GM12892 (cell line): ENCODE measurements around the gene EPN3.

ENCODE experiments used
- DNase-seq: peaks from one replicate; pipeline ENCODE4 v3.0.0; 2011; ENCODE audit not compliant: insufficient read length
- FAIRE-seq: peaks from 2 replicates; lab custom pipeline; 2011; peaks lifted over from hg19 to GRCh38; lab: Jason Lieb, UNC
- POLR2A ChIP-seq: IDR thresholded peaks from 2 replicates; pipeline ENCODE4 v1.6.1; 2011; ENCODE audit warnings: low read depth, low read length, control low read depth
- POLR2AphosphoS5 ChIP-seq: IDR thresholded peaks from 2 replicates; pipeline ENCODE4 v1.6.1; 2011; ENCODE audit warnings: low read depth, low read length, control low read depth
- TAF1 ChIP-seq: IDR thresholded peaks from 2 replicates; pipeline ENCODE4 v1.6.1; 2011; ENCODE audit warnings: low read depth, mild to moderate bottlenecking, control low read depth, low read length, borderline replicate concordance

EPN3 gene

GRCh38 chr17:50498021-50498874, 34.3 kb upstream of the EPN3 start:
- no peak for TF ChIP-seq POLR2AphosphoS5
- no peak for TF ChIP-seq POLR2A
- no peak for TF ChIP-seq TAF1
- no peak for FAIRE-seq
- DNase-seq: no peak

GRCh38 chr17:50499270-50499669, 33.3 kb upstream of the EPN3 start:
- no peak for DNase-seq
- TF ChIP-seq TAF1: no peak
- no peak for TF ChIP-seq POLR2A
- TF ChIP-seq POLR2AphosphoS5: no peak
- no peak for FAIRE-seq

GRCh38 chr17:50499721-50500120, 32.8 kb upstream of the EPN3 start:
- FAIRE-seq (no peak), DNase-seq (no peak)
- no peak for TF ChIP-seq POLR2A
- no peak for TF ChIP-seq TAF1
- no peak for TF ChIP-seq POLR2AphosphoS5

GRCh38 chr17:50501054-50501453, 31.5 kb upstream of the EPN3 start:
- no peak for TF ChIP-seq POLR2A
- no peak for TF ChIP-seq POLR2AphosphoS5
- no peak for TF ChIP-seq TAF1
- FAIRE-seq: no peak
- no peak for DNase-seq

DNA sequence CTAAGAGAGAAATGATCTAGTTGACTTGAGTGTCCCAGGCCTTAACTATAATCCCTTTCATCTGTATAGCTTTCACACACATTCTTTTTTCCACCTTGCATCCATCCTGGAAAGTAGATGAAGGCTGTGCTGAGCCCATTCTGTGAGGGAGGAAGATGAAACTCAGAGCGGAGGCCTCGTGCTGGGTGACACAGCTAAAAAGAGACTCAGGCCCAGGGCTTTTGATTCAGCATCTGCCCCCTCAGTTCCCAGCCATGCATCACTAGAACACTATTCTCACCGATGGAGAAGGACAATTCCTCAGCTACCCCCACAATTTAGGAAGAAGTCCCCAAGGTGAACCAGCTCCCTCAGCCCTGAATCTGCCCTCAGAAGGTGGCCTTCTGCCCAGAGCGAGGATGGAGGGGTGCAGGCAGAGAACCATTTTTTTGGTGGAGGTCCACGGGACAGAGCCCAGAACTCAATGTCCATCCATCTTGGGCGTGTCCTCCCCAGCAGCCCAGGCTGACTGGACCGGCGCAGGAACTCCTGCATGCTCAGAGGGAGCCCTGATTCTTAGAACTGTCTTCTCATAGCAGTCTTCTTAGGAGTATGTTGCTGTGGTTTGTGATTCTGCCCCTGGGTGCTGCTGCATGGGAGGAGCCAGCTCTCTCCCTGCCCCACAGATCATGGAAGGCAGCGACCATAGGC, 30.1 kb upstream of the EPN3 start:
- FAIRE-seq (no peak), DNase-seq (no peak)
- no peak for TF ChIP-seq TAF1
- no peak for TF ChIP-seq POLR2A
- TF ChIP-seq POLR2AphosphoS5: no peak

- no peak for DNase-seq
- TF ChIP-seq TAF1 (no peak), POLR2AphosphoS5 (no peak), POLR2A (no peak)
- no peak for FAIRE-seq
Measured at GRCh38 chr17:50505591-50506130, 26.9 kb upstream of the EPN3 start.

DNA sequence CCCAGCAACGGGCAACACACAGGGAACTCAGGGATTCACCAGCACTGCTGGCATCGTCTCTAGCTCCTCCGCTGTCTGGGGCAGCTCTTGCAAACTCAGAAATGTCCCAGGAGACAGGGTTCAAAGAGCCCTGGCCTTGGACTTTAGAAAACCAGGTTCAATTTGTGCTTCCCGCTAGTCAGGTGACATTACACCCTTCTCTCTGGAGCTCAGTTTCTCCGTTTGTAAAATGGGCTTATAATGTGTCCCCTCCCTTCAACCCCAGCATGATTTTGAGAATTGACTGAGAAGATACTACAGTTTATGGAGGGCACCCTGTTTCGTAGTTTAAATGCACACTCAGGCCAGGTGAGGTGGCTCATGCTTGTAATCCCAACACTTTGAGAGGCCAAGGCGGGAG, 26.2 kb upstream of the EPN3 start:
- DNase-seq: no peak
- FAIRE-seq: no peak
- no peak for TF ChIP-seq POLR2AphosphoS5

- peak; percentile 86 for FAIRE-seq
- peak; percentile 75 for DNase-seq
Measured at GRCh38 chr17:50507871-50508572, 24.5 kb upstream of the EPN3 start, which contains the start of gene MYCBPAP. Gene MYCBPAP (plus strand): TSS chr17:50508439. CDS start chr17:50508675, 236 bp downstream.

DNA sequence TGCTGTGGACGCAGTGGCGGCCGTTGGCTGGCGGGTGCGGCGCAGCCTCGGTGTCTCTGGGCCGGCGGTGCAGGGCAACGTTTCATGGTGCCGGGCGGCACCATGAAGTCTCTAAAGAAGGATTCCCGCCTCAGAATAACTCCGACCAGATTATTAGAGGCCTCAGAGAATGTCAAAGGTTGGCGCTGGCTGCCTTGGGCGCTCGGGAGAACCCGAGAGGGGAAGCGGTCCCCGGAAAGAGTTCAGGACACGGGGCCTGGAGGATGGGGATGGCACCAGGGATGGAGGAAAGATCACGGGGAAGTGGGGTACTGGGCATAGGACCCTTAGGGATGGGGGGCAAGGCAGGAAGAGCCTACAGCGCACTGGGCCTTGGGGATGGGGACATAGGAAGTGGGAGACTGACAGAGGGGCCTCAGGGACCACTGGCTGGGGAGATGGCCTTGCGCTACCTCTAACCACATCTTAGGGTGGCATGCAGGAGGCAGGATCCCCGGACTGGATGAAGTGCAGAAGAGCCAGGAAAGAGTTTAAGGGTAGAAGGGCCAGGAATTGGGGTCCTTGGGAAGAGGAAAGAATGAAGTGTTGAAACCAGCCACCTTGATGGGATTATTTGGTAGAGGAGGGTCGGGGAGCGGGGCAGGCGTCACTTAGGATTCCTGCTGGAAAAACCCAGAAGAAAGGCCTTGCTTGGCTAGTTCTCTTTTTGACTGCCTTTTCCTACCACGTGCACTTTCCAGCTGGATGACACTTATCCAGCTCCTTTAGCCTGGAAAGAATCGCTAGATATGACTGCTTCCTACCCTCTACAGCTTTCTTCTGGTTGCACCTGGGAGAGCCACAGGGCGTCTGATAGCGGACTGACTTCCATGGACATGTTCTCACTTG, 23.7 kb upstream of the EPN3 start:
- TF ChIP-seq TAF1 (no peak), POLR2A (no peak), POLR2AphosphoS5 (no peak)
- DNase-seq: no peak
- peak; percentile 33 for FAIRE-seq

More at GRCh38 chr17:50507871-50508572, 24.5 kb upstream of the EPN3 start, which contains the start of gene MYCBPAP:
- TF ChIP-seq TAF1 (no peak), POLR2A (0 out of 2 replicates have a peak, but pooled peaks have one; percentile 24)

GRCh38 chr17:50511058-50511457, 21.5 kb upstream of the EPN3 start:
- FAIRE-seq (peak; percentile 88), DNase-seq (peak; percentile 73)
- TF ChIP-seq POLR2AphosphoS5 (no peak), TAF1 (no peak), POLR2A (no peak)

- FAIRE-seq: no peak
- TF ChIP-seq POLR2AphosphoS5: no peak
- TF ChIP-seq TAF1: no peak
- no peak for TF ChIP-seq POLR2A
- DNase-seq: no peak
Measured at GRCh38 chr17:50513495-50513894, 19.0 kb upstream of the EPN3 start.
